ENCODE measurements around the gene C6orf132.
A peak's percentile ranks its signal among the peaks of the same experiment; 100 is the strongest.

C6orf132 gene

DNA sequence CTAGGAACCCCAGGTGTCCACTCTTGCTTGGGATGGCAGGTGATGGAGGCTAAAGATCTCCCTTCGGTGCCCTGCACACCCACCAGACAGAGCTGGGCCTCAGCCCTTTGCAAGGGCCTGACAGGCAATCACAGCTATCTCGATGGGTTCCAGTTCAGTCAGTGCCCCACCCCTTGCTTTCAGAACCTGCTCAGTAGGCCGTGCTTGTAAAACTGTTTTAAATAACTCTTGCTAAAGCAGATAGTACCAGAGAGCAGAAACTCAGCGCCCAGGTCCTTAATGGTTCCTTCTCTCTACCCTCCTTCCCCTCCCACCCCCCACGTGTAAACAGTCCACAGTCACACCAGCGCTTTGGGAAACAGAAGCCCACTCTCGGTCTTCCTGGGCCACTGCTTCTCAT, 39.2 kb downstream of the C6orf132 start:
- no peak for DNase-seq

DNA sequence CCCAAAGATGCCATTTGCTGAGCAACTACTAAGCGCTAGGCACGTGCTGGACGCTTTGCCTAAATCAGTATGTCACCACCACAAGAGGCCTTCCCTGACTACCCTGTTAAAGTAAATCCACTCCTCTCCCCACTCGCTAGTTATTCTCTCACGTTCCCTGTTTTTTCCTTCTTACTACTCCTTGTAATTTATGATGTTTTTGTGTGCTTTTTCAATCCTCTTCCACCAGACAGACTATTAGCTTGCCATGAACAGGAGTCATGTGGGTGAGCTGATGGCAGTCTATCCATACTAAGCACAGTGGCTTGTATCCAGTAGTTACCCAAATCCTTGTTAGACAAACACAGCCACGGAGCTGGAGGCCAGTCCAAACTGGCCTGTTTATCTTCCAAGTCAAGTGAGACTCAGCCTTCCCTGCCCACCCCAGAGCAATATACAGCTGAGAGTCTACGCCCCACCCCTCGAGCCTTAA, 41.2 kb downstream of the C6orf132 start:
- no peak for DNase-seq

DNA sequence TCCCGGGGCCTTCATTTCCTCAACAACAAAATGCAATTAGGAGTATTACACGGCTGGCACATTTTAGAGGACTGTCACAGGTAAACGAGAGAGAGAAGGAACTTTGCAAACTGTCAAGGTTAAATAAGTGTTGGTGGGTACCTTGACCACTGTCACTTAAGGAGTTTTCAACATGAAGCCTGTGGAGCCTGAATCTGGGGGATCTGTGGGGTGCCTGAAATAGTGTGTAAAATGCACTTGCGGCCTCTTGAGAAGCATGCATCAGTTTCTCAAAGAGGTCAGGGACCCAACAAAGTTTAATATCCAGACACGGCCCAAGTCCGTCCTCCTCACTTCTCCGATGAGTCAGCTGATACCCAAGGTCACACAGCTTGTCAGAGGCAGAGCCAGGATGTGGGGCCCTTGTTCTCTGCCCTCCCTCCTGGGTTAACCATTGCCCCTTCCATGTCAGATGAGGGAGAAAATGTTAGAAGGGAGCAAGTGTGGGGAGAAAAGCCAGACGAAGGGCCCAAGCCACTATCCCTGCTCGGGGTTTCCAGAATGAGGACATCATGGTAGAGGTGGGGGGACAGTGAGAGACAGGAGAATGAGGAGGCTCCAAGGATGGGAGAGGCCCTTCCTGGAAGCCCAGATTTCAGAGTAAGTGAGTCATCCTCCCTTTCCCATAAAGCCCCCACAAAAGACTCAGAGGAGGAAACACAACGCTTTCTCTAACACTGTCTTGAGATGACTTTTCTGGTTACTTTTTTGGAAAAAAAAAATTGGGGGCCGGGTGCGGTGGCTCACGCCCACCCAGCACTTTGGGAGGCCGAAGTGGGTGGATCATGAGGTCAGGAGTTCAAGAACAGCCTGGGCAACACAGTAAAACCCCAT, 42.2 kb downstream of the C6orf132 start:
- no peak for DNase-seq

DNA sequence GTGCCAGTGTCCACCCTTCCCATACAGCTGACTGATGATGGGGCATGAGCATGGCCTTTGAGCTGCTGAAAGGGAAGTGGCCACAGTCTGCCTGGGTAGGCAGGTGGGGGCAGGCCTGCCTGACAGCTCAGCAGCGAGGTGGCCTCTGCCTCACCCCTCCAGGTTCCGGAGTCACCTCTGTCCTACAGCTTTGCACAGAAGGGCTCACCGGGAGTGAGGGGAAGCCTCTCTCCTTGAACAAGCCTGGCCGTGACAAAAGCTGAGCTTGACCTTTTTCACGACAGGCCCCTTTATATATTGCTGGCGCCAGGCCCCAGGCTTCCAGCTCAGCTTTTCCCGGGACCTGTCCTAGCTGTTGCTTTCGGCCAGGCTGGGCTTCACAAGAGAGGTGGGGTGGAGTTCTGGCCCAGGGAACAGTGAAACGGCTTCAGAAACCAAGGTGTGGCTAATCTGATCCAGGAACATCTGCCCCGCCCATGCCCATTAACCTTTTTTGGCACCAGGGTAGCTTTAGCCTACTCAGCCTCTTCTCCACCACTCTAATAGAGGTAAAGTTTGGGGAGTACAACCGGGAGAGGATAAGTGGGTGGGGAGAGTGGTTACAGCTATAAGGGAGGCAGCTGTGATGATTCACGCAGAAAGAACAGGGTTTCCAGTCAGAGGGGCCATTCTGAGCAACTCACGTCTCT, 42.9 kb downstream of the C6orf132 start:
- no peak for DNase-seq

DNA sequence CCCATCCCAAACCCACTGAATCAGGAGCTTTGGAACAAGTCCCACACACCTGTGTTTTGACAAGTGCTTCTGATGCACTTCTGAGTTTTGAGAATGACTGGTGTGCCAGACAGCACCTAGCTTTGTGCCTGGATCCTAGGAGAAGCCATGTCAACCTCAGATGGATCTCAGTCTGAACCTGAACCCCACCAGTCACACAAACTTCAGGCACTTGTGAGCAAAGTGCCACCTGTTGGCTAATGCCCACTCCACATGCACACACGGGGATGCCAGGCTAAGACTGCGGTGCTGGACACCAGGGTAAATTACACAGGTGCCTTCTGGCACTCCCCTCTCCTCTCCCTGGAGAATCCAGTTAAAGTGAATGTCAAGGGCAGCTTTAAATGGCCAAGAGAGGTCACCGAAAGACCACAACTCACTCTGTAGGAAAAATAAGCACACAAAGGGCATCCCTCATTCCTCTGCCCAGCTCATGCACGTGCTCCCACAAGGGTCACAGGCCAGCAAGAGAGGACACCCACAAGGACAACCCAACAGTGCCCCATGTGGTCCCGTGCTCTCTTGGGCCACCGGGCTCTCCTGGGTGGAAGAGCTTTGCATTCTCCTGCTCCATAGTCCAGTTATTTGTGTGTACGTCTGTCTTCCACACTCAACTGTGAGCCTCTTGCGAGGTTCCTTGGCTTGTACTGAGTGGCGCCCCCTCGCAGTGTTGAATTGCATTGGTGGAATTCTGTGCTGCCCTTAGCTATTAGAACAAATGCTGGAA, 46.5 kb downstream of the C6orf132 start:
- DNase-seq, result no peak

DNA sequence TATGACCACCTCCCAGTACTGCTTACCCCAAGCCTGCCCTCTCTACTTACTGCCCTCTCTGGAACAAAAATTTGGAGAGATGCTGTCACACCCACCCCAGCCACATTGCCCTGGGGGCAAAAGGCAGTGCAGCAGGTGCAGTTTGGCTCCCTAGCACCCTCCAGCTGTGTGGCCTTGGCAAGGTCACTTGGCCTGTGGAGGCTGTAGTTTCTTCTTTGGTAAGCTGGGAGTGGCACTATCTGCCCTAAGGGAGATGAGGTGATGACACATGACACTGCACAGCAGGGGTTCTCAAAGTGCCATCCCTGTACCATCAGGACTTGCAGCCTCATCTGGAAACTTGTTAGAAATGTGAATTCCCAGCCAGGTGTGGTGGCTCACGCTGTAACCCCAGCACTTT, 47.3 kb downstream of the C6orf132 start:
- no peak for DNase-seq

DNA sequence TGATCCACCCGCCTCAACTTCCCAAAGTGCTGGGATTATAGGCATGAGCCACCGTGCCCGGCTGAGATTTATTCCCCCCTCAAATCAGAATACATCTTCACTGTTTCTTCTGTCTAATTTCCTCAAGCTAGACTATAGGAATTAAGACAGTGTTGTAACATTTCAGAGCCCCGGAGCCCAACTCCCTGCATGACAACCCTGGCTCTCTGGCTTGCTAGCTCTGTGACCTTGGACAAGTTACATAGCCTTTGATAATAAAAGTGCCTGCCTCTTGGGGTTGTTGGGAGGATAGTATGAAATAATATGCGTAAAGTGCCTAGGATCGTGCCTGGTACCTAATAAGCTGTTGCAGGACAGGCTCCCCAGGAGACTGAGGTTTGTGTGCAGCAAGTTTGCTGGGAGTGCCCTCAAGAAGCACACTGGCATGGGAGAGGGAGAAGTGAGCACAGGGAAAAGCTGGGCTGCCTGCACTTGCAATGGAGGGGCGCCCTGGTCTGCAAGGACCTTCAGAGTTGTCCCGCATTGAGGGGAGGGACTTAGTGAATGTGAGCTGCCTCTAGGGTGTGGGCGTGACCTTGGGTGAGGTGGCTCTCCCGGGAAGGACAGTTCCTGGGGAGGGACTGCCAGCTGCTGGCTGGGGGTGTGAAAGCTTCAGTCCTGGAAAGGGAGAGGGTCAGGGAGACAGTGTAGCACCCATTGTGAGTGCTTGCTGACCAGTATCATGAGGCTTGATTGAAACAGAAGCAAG, 48.7 kb downstream of the C6orf132 start:
- DNase-seq, result no peak

DNA sequence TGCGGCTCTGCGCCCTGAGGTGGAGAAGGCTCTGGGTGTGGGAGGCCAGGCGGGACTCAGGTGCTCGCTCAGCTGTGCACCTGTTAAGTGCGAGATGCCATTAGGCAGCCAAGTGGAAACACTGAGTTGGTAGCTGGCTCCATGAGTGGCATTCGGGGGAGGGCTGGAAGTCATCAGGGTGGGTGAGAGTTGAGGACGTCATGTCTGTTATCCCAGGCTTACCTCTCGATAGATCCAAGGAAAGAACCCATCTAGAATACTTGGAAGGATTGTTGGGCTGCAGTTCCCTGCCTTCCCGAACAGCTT, 50.7 kb downstream of the C6orf132 start:
- no peak for DNase-seq

DNA sequence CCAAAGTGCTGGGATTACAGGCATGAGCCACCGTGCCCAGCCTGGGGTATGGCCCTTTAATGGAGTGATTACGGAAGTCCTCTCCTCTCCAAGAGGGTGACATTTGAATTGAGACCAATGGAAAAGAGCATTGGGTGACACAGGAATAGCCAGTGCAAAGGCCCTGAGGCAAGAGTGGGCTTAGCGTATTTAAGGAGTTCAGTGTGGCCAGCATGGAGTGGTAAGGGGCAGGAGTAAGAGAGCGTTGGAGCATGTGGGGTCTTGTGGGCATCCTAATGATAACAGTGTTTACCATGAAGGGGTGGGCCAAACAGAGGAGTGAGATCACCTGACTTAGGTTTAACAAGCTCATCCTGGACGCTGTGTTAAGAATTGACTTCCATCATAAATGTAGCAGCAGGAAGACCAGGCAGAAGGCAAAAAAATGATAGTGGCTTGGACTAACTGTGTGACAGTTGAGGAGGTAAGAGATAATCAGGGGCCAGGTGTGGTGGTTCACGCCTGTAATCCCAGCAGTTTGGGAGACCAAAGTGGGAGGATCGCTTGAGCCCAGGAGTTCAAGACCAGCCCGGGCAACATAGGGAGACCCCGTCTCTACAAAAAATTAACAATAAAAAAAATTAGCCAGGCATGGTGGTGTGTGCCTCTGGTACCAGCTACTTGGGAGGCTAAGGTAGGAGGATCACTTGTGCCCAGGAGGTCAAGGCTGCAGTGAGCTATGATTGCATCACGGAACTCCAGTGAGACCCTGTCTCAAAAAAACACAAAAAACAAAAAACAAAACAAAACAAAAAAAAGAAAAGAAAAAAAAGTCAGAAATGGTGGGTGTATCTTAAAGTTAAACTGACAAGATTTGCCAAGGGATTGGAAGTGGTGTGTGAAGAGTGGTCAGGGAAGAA, 51.4 kb downstream of the C6orf132 start:
- no peak for DNase-seq

DNA sequence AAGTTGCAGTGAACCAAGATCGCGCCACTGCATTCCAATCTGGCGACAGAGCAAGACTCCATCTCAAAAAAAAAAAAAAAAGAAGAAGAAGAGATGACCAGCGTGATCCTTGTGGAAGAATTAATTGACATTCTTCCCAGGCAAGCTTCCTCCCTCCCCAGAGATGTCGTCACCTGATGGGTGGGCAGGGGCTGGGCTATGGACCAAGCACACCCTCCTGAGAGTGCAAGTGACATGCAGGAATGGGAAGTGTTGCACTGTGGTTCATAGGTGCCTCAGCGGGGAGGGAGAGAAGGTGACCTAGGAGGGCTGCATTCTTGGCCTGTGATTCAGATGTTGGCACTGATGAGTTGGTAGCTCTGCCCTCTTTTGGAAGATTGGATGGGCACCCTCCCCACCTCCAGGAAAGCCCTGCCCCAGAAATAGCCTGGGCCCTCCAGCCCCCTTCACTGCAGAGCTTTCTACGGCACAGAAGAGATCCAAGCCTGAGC, 54.3 kb downstream of the C6orf132 start:
- no peak for DNase-seq

DNA sequence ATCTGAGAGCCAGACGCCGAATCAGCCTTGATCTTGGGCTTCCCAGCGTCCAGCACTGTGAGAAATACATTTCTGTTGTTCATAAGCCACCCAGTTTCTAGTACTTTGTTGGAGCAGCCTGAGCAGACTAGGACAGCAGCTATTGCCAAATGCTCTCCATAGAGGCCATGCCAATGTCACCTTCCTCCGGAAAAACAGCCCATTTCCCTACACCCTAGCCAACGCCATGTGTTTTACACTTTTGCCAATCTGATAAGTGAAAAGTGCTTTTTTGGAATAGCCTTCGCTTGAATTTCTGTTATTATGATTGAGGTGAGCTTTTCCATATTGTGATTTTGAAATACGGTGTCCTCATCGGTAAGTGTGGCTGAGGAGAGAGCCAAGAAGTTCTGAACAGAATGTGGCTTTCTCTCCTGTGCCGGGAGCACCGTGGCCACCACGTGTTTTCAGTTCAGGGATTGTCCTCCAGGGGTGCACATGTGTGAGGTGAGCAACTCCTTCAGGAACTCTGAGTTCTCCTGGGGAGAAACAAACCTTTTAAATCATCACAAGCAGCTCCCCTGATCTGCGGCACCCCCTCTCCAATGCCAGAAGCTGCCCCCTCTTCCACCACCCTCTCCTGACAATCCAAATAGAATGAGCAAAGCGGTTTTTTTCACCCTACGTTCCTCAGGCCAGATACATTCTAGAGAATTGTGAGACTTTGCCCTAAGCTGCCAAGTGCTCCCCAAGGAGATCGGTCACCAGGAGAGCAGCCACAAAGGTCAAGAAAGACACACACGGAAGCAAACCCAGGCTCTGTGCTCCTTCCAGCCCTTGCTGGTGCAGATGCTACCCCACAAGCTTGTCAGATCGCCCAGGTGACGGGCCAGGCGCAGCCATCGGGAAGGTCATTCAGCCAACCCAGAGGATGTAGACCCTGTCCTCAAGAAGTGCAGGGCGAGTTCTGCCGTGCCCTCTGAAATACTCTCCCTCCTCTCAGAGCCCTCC, 56.1 kb downstream of the C6orf132 start:
- DNase-seq, result no peak

DNA sequence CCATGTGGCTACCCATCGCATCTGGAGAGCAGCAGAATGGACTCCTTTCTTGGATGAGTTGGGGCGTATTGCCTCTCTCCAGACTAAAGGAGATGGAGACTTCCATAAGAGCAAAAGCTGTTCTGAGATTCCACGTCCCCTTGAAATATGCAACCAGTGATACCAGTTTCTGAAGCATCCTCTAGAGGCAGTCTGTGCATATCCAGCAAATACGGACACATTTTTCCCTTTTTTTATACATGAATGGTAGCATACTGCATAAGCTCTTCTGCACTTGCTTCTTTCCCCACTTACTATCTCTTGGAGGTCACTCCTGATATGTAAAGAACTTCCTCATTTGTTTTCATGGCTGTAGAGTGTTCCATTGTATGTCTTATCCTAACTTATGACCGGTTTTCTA, 57.5 kb downstream of the C6orf132 start:
- DNase-seq, result peak in 1 of 2 experiments; percentile 15

DNA sequence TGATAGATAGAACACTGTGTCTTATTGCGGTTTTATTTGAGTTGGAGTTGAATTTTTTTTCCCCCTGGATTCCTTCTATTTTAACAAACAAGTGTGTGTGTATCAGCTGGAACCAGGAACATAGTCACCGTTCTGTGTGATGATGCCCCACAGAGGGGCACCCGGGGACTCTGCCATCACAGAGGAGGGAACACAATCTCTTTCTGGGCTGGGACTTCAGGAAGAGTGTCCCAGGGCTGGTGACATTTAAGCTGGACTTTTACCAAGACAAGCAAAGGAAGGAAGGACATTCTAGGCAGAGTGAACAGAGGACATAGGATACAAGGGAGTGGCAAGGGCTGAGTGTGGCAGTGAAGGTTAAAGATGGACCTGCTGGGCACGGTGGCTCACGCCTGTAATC, 58.9 kb downstream of the C6orf132 start:
- DNase-seq, result no peak

DNA sequence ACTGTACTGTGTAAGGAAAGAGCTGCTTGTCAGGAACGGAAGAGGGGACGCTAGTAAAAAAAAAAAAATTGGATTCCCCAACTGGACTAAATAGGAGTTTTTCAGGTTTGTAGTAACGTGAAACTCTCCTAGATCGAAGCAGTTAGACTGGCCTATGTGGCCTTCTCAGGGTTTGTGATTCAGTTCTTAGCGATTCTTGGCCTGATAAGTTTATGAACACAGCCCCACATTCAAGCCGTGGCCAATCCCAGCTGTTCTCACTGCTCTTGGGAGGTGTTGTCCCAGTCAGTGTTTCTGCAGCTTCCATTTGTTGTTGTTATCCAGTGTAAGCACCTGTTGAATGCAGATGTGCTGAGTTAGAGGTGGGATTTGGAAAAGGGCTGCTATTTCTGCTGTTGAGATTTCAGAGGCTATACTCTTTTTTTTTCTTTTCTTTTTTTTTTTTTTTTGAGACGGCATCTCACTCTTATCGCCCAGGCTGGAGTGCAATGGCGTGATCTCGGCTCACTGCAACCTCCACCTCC, 62.4 kb downstream of the C6orf132 start:
- no peak for DNase-seq

DNA sequence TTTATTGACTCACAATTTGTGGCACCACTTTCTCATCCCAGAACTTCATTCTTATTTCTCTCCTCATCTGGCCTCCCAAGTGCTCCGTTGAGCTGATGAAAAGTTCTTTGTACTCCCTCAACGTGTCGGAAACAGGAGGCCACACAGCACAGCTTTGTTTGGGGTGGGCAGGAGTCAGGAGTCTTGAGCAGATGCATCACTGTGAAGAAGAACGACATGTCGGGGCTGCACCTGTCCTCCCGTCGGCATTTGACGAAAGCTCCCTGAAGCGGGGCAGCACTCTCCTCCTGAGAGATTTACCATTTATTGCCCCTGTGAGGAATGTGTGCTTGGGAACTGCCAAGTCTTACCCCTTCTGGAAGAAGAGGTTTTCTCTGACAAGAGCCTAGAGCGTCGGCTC, 64.0 kb downstream of the C6orf132 start:
- DNase-seq, result no peak

DNA sequence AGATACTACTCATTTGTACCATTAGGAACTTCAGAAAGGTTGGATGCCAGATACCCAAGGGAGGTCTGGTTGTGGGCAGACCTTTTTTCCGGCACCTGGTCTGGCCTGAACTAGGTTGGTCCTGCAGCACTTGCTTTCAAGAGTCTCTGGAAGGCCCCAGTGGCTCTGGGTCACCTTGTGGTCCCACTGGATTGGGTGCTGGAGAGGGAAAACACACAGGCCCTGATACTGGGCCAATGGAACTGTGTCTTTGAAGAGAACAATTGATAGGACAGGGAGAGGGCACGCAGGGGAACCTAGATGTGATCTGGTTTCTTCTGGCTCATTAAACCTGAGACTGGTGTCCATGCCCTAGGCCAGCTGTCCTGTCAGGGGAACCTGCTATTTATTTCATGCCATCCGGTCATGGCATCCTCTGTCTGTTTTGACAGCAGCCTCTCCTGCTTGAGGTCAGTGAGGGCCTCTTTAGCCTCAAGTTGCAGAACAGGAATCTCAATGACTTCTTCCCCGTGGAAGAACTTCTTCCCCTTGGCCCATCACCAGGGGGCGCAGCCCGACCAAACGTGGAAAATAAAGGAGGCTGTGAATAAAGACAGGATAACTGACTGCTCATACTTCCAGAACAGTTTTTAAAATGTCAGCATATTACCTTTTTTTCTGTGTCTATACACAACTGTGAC, 67.1 kb downstream of the C6orf132 start:
- DNase-seq, result peak; percentile 61 to 63

DNA sequence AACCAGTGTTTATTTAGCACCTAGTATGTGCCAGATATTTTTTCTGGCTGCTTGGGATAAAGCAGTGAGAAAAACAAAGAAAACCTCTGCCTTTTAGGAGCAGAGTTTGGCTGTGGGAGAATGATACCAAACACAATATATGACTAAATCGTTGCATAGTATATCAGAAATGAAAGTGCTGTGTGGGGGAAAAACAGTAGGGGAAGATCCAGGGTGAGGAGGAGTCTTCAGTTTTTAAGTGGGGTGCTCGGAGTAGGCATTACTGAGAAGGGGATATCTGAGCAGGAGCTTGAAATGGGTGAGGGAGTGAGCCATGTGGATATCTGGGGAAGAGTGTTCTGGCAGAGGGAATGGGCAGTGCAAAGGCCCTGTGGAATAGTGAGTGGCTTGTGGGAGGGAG, 69.1 kb downstream of the C6orf132 start:
- no peak for DNase-seq

DNA sequence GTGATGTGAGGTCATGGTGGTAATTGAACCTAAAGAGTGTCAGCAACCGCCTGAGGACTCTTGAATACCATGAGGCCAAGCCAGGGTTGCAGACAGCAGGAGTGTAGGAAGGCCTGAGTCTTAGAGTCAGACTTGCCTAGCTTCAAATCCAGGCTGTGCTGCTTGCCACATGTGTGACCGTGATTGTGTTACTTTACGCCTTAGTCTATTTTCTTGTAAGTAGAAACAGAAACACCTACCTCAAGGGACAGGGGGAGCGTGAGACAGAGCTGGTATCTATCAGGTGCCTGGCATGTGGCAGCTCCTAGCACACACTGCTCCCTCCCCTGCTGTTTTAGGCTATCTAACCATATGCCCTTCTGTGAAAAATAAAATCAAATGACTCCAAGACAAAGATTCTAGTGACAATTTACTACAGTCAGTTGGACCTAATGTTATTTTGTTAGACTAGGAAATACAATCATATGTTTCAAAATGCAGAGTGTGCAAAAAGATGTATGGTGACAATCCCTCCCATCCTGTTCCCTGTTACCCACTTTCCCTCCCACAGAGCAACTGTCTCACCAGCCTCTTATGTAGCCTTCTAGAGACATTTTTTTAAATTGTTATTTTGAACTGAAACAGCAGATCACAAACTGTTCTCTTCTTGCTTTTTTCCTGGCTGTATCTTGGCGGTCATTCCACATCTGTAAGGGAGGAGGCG, 70.4 kb downstream of the C6orf132 start:
- DNase-seq, result no peak

Data from Kasumi-1 (cell line).